KMS-11 (cell line): Measurements from ENCODE around the gene FOXD2.

ENCODE experiments used
- H2AFZ ChIP-seq: fragments of 200-600 bp; sonication (generic); 2 replicates; pipeline ENCODE4 v1.6.1; 2016; ENCODE audit warnings: antibody characterized with exemption, mixed run types, low read depth
- H3K27ac ChIP-seq: fragments of 200-600 bp; sonication (generic); 2 replicates; pipeline ENCODE4 v1.6.1; 2016; ENCODE audit warnings: mild to moderate bottlenecking, mixed run types
- H3K27me3 ChIP-seq: fragments of 200-600 bp; sonication (generic); 2 replicates; pipeline ENCODE4 v1.6.1; 2017; ENCODE audit warnings: mild to moderate bottlenecking, low read depth, mixed run types, moderate library complexity; ENCODE audit not compliant: insufficient read depth
- H3K36me3 ChIP-seq: fragments of 200-600 bp; sonication (generic); 2 replicates; pipeline ENCODE4 v1.6.1; 2017; ENCODE audit warnings: mild to moderate bottlenecking, mixed run types; ENCODE audit not compliant: insufficient read depth
- H3K4me1 ChIP-seq: fragments of 200-600 bp; sonication (generic); 2 replicates; pipeline ENCODE4 v1.6.1; 2016; ENCODE audit warnings: mild to moderate bottlenecking, low read depth, mixed run types; ENCODE audit not compliant: poor library complexity, severe bottlenecking
- H3K4me2 ChIP-seq: fragments of 200-600 bp; sonication (generic); 2 replicates; pipeline ENCODE4 v1.7.0; 2016; ENCODE audit warnings: mild to moderate bottlenecking, mixed run types
- H3K4me3 ChIP-seq: fragments of 200-600 bp; sonication (generic); IDR thresholded peaks from 2 replicates; pipeline ENCODE4 v1.6.1; 2017; ENCODE audit warnings: low read depth, low read length, mixed read lengths; ENCODE audit not compliant: insufficient read depth
- H3K79me2 ChIP-seq: fragments of 200-600 bp; sonication (generic); 2 replicates; pipeline ENCODE4 v1.6.1; 2016; ENCODE audit warnings: low read depth, mixed run types; ENCODE audit not compliant: insufficient read depth
- H3K9ac ChIP-seq: fragments of 200-600 bp; sonication (generic); 2 replicates; pipeline ENCODE4 v1.6.1; 2016; ENCODE audit warnings: mild to moderate bottlenecking, mixed run types
- H4K20me1 ChIP-seq: fragments of 200-600 bp; sonication (generic); 2 replicates; pipeline ENCODE4 v1.6.1; 2016; ENCODE audit warnings: mild to moderate bottlenecking, mixed run types; ENCODE audit not compliant: insufficient read depth
- CTCF ChIP-seq: fragments of 200-600 bp; sonication (generic); conservative IDR thresholded peaks from 2 replicates; pipeline ENCODE4 v1.6.1; 2017; ENCODE audit warnings: low read depth, mild to moderate bottlenecking, antibody characterized with exemption, low read length, moderate library complexity, mixed read lengths

The FOXD2 gene

GRCh38 chr1:47481936-47482335 lies 44.1 kb downstream of the FOXD2 start:
- Histone ChIP-seq H2AFZ (no peak overlapping the region), H3K79me2 (no peaks in the 10 kb centered on the region), H3K4me2 (no peak overlapping the region), H3K27me3 (no peaks in the 10 kb centered on the region), H3K4me3 (no peak overlapping the region), H3K36me3 (no peaks in the 10 kb centered on the region), H3K9ac (no peak overlapping the region), H4K20me1 (no peaks in the 10 kb centered on the region), H3K27ac (no peak overlapping the region), H3K4me1 (no peaks in the 10 kb centered on the region)
- TF ChIP-seq CTCF: no peak

GRCh38 chr1:47482786-47483185 lies 44.9 kb downstream of the FOXD2 start:
- Histone ChIP-seq H4K20me1 (no peaks in the 10 kb centered on the region), H3K4me1 (no peaks in the 10 kb centered on the region), H3K79me2 (no peaks in the 10 kb centered on the region), H3K36me3 (no peaks in the 10 kb centered on the region), H3K27ac (no peak overlapping the region), H3K4me2 (no peak overlapping the region), H3K9ac (no peak overlapping the region), H3K27me3 (no peaks in the 10 kb centered on the region), H2AFZ (no peak overlapping the region), H3K4me3 (no peak overlapping the region)
- no peak for TF ChIP-seq CTCF

GRCh38 chr1:47483651-47484050 lies 45.8 kb downstream of the FOXD2 start:
- no peak overlapping the region for H3K9ac ChIP-seq
- H3K27ac ChIP-seq: no peak overlapping the region
- no peak overlapping the region for H3K4me3 ChIP-seq
- TF ChIP-seq CTCF: no peak
- no peaks in the 10 kb centered on the region for H3K27me3 ChIP-seq
- no peak overlapping the region for H3K4me2 ChIP-seq
- H3K4me1 ChIP-seq: no peaks in the 10 kb centered on the region
- no peaks in the 10 kb centered on the region for H3K79me2 ChIP-seq
- no peaks in the 10 kb centered on the region for H4K20me1 ChIP-seq
- no peaks in the 10 kb centered on the region for H3K36me3 ChIP-seq
- H2AFZ ChIP-seq: no peak overlapping the region

GRCh38 chr1:47485817-47486216 lies 48.0 kb downstream of the FOXD2 start:
- Histone ChIP-seq H4K20me1 (no peaks in the 10 kb centered on the region), H3K79me2 (no peaks in the 10 kb centered on the region), H3K9ac (no peak overlapping the region), H3K27ac (no peak overlapping the region), H3K4me2 (no peak overlapping the region), H3K36me3 (no peaks in the 10 kb centered on the region), H2AFZ (no peak overlapping the region), H3K27me3 (no peaks in the 10 kb centered on the region), H3K4me1 (no peaks in the 10 kb centered on the region), H3K4me3 (no peak overlapping the region)
- no peak for TF ChIP-seq CTCF

GRCh38 chr1:47487332-47487731 lies 49.5 kb downstream of the FOXD2 start:
- Histone ChIP-seq H2AFZ (no peak overlapping the region), H3K27ac (no peak overlapping the region), H3K27me3 (no peaks in the 10 kb centered on the region), H3K9ac (no peak overlapping the region), H3K36me3 (no peaks in the 10 kb centered on the region), H3K4me1 (no peaks in the 10 kb centered on the region), H3K79me2 (no peaks in the 10 kb centered on the region), H3K4me2 (no peak overlapping the region), H3K4me3 (no peak overlapping the region), H4K20me1 (no peaks in the 10 kb centered on the region)
- no peak for TF ChIP-seq CTCF
